GM12878 (cell line): ENCODE results near the gene SYMPK. TPM values are rescaled to one million over a fixed set of nuclear protein-coding genes. Genes with fewer than 3 reads are reported as not detected.
"Not testable (repeated sequence)": the region's sequence is repeated elsewhere in the genome, so short reads cannot be mapped to it uniquely, and the experiment has no call there.

ENCODE experiments used
- ATAC-seq: fragments of 200-7000 bp; cut with Tn5 transposase; 3 replicates; pipeline ENCODE4 v1.9.1; 2020; ENCODE audit warnings: mild to moderate bottlenecking, moderate library complexity
- BruUV-seq: library from RNA; stranded (reverse); fragments of 400-500 nt; replicated peaks from 2 replicates; lab custom pipeline; 2021; lab: Mats Ljungman, UMichigan
- CTCF ChIA-PET: fragments of 300-600 bp; sonication (Branson Sonifier 250); formaldehyde crosslinking; extraction: SDS; loops from one replicate; lab custom pipeline; 2021; ENCODE audit warnings: inconsistent platforms; lab: Yijun Ruan, JAX
- POLR2A ChIA-PET: fragments of 350-600 bp; formaldehyde crosslinking; extraction: SDS; loops from one replicate; lab custom pipeline; 2021; ENCODE audit warnings: inconsistent platforms; lab: Charles Lee
- RAD21 ChIA-PET: fragments of 300-600 bp; sonication (Branson Sonifier 250); formaldehyde crosslinking; loops from one replicate; lab custom pipeline; 2023; ENCODE audit warnings: antibody characterized with exemption; ENCODE audit not compliant: unreplicated experiment; lab: Charles Lee
- SMC1A ChIA-PET: fragments of 300-600 bp; sonication (Branson Sonifier 250); formaldehyde crosslinking; loops from one replicate; lab custom pipeline; 2023; ENCODE audit not compliant: unreplicated experiment, uncharacterized antibody; lab: Charles Lee
- DNase-seq: peaks from one replicate; pipeline ENCODE4 v3.0.0-alpha.2; 2011; ENCODE audit warnings: low read depth, low spot score
- FAIRE-seq: peaks from 3 replicates; lab custom pipeline; 2011; peaks lifted over from hg19 to GRCh38; lab: Jason Lieb, UNC
- H2AFZ ChIP-seq: 2 replicates; pipeline ENCODE4 v1.6.0; 2011; ENCODE audit warnings: low read depth, low read length, control low read depth; ENCODE audit not compliant: control insufficient read depth
- H3K27ac ChIP-seq: 2 replicates; pipeline ENCODE4 v1.5.1; 2011; ENCODE audit warnings: control low read depth; ENCODE audit not compliant: control insufficient read depth, insufficient read depth
- H3K27me3 ChIP-seq, 2 experiments: replicated peaks in 1 of 2; 2 replicates each; pipeline versions ENCODE4 v1.6.0 to v1.6.1; 2011; ENCODE audit warnings: low read length in 1 of 2; ENCODE audit not compliant: control insufficient read depth in 2 of 2, insufficient read depth in 2 of 2
- H3K36me3 ChIP-seq, 2 experiments: 2 replicates each; pipeline ENCODE4 v1.5.1; 2011; ENCODE audit warnings: low read length in 1 of 2; ENCODE audit not compliant: control insufficient read depth in 2 of 2, insufficient read depth in 2 of 2
- H3K4me1 ChIP-seq: 2 replicates; pipeline ENCODE4 v1.6.1; 2011; ENCODE audit warnings: mild to moderate bottlenecking, low read length, moderate library complexity, mixed read lengths; ENCODE audit not compliant: control insufficient read depth, insufficient read depth
- H3K4me2 ChIP-seq: 2 replicates; pipeline ENCODE4 v1.6.0; 2011; ENCODE audit warnings: control low read depth; ENCODE audit not compliant: control insufficient read depth, insufficient read depth
- H3K4me3 ChIP-seq: fragments of 200-600 bp; sonication (generic); 2 replicates; pipeline ENCODE4 v1.5.1; 2016
- H3K79me2 ChIP-seq: 2 replicates; pipeline ENCODE4 v1.6.0; 2011; ENCODE audit warnings: low read length; ENCODE audit not compliant: control insufficient read depth, insufficient read depth
- H3K9ac ChIP-seq: 2 replicates; pipeline ENCODE4 v1.8.0; 2011; ENCODE audit warnings: low read length, control low read depth, mixed read lengths; ENCODE audit not compliant: control insufficient read depth, insufficient read depth
- H3K9me3 ChIP-seq: replicated peaks from 3 replicates; pipeline ENCODE4 v1.5.1; 2011; ENCODE audit warnings: mild to moderate bottlenecking, low read length; ENCODE audit not compliant: control insufficient read depth, insufficient read depth
- H4K20me1 ChIP-seq: 2 replicates; pipeline ENCODE4 v1.6.0; 2011; ENCODE audit not compliant: control insufficient read depth, insufficient read depth
- CEBPB ChIP-seq, 2 experiments: fragments of 150-350 bp in 1 of 2; IDR thresholded peaks; 2 replicates each; pipeline ENCODE4 v1.6.1; 2012 to 2014; ENCODE audit warnings: low read depth in 2 of 2, low read length in 2 of 2, borderline replicate concordance in 1 of 2, inconsistent platforms in 1 of 2
- IKZF1 ChIP-seq: fragments of 450-650 bp; conservative IDR thresholded peaks from 2 replicates; pipeline ENCODE4 v1.6.1; 2017; ENCODE audit warnings: antibody characterized with exemption, mild to moderate bottlenecking
- JUNB ChIP-seq: IDR thresholded peaks from 2 replicates; pipeline ENCODE4 v1.6.1; 2016; ENCODE audit warnings: antibody characterized with exemption, mild to moderate bottlenecking
- KDM1A ChIP-seq: fragments of 200-600 bp; sonication (generic); IDR thresholded peaks from 2 replicates; pipeline ENCODE4 v1.6.1; 2016; ENCODE audit warnings: borderline replicate concordance
- RUNX3 ChIP-seq: IDR thresholded peaks from 2 replicates; pipeline ENCODE4 v1.6.1; 2012; ENCODE audit warnings: low read length, inconsistent platforms
- SPI1 ChIP-seq: IDR thresholded peaks from 2 replicates; pipeline ENCODE4 v1.6.1; 2011; ENCODE audit warnings: low read depth, mild to moderate bottlenecking, low read length, moderate library complexity, borderline replicate concordance; ENCODE audit not compliant: insufficient read depth
- STAT1 ChIP-seq: fragments of 450-650 bp; conservative IDR thresholded peaks from 2 replicates; pipeline ENCODE4 v1.6.1; 2014; ENCODE audit warnings: antibody characterized with exemption, mild to moderate bottlenecking
- STAT3 ChIP-seq: IDR thresholded peaks from 2 replicates; pipeline ENCODE4 v1.6.1; 2011; ENCODE audit warnings: low read depth, low read length, improper control_type of control experiment
- WGBS: methylation state at CpG from one replicate; pipeline ENCODE4 v1.1.6; 2016; ENCODE audit warnings: low lambda C conversion rate; ENCODE audit not compliant: insufficient replicate concordance, insufficient coverage; ENCODE audit errors: missing lambda C conversion rate; 5-methylcytosine and 5-hydroxymethylcytosine counted together
- in situ Hi-C: fragments of 300-500 bp; cut with MboI; formaldehyde crosslinking; loops from 9 replicates; pipeline ENCODE4 v1.14.3; 2018; ENCODE audit warnings: mixed read lengths
- intact Hi-C: fragments of 100-400 bp; cut with micrococcal nuclease; formaldehyde crosslinking; loops from one replicate; pipeline ENCODE4 v1.14.2; 2022; ENCODE audit not compliant: unreplicated experiment
- polyA plus RNA-seq, 11 experiments: library from polyadenylated mRNA; depleted of rRNA in 4 of 11; unstranded in 6 of 11; stranded (reverse) in 5 of 11; fragments of >200 nt; fragmentation: Nextera tagmentation in 4 of 11; fragmentation: Illumina TruSeq in 1 of 11; extraction: Ambion mirVana in 4 of 11; extraction: Trizol in 1 of 11; gene quantifications; 1 replicate in 1 of 11; 2 replicates in 10 of 11; pipeline versions ENCODE4 v1.2.1 to v1.2.3, GENCODE V29; 2011 to 2016; ENCODE audit warnings: inconsistent platforms in 2 of 11, missing spikeins in 2 of 11, low read depth in 1 of 11
- total RNA-seq, 4 experiments: library from RNA; depleted of rRNA in 3 of 4; stranded (reverse); fragments of >200 nt in 3 of 4; fragmentation: Illumina TruSeq in 1 of 4; extraction: Trizol in 1 of 4; gene quantifications; 2 replicates each; pipeline versions ENCODE4 v1.2.1 to v1.2.3, GENCODE V29; 2013 to 2021

The SYMPK gene
- total and polyA plus RNA-seq, 10 of the 15 experiments (the other 5 are each of a cell fraction or from before 2014, with no cell fraction given), result 0.49 to 109 (median 42.5) TPM

GRCh38 chr19:45899253-45899652, 36.3 kb upstream of the SYMPK start:
- Histone ChIP-seq H2AFZ (no peak overlapping the region), H3K4me2 (no peak overlapping the region), H3K36me3 (no peaks in the 10 kb centered on the region; a peak in 2 of 4 replicates), H3K4me1 (peaks cover 10% of the 10 kb centered on the region), H4K20me1 (no peaks in the 10 kb centered on the region), H3K9ac (no peak overlapping the region), H3K27ac (no peak overlapping the region), H3K27me3 (no peaks in the 10 kb centered on the region), H3K9me3 (no peaks in the 10 kb centered on the region), H3K79me2 (peaks cover 8% of the 10 kb centered on the region), H3K4me3 (no peak overlapping the region)
- no TSS peak for BruUV-seq
- RAD21 ChIA-PET, result no interaction called here
- SMC1A ChIA-PET, result no interaction called here
- CTCF ChIA-PET, result no interaction called here
- in situ Hi-C loops (no loop called here), intact Hi-C loops (no loop called here)
- FAIRE-seq, result no peak
- no peak for DNase-seq
- TF ChIP-seq JUNB (no peak), CEBPB (IDR thresholded peaks at IDR 0.05; ENCODE audit: borderline replicate concordance in 1 of 2, low read depth in 2 of 2, low read length in 2 of 2) (no peak), RUNX3 (no peak), KDM1A (no peak), STAT3 (no peak), IKZF1 (no peak)
- 90% methylated on average over 7 of the region's 7 CpGs for WGBS
- POLR2A ChIA-PET, result no interaction called here
- ATAC-seq, result no peak

- no peaks in the 10 kb centered on the region for H3K27me3 ChIP-seq
- CTCF ChIA-PET, result no interaction called here
- intact Hi-C loops, result no loop called here
- POLR2A ChIA-PET, result no interaction called here
- RAD21 ChIA-PET, result no interaction called here
- TF ChIP-seq STAT1 (no peak), SPI1 (peak; percentile 31; the same call in 1 of the 2 replicates)
- DNase-seq (no peak), ATAC-seq (no peak), FAIRE-seq (no peak)
- no TSS peak for BruUV-seq
- in situ Hi-C loops, result no loop called here
- H4K20me1 ChIP-seq, result no peaks in the 10 kb centered on the region
- SMC1A ChIA-PET, result interaction anchor here (1.2 kb wide), 1 partner anchor 12 kb away, joined by 3 read pairs; the partner anchor contains the start of gene IRF2BP1
- H3K79me2 ChIP-seq, result peaks cover 8% of the 10 kb centered on the region
- 66% methylated on average over 8 of the region's 8 CpGs for WGBS
- no peak overlapping the region for H3K4me3 ChIP-seq
- no peak overlapping the region for H3K4me2 ChIP-seq
- no peaks in the 10 kb centered on the region for H3K9me3 ChIP-seq
- no peak overlapping the region for H2AFZ ChIP-seq
- H3K27ac ChIP-seq, result no peak overlapping the region
- no peaks in the 10 kb centered on the region; a peak in 2 of 4 replicates for H3K36me3 ChIP-seq
- peaks cover 9% of the 10 kb centered on the region for H3K4me1 ChIP-seq
- no peak overlapping the region for H3K9ac ChIP-seq
Observed at GRCh38 chr19:45897261-45897812, 34.4 kb upstream of the SYMPK start.

GRCh38 chr19:45895983-45896599, 33.1 kb upstream of the SYMPK start:
- SMC1A ChIA-PET, result interaction anchor here (1.0 kb wide), 1 partner anchor 30 kb away, joined by 3 read pairs; no protein-coding TSS in a partner anchor
- in situ Hi-C loops, H3K9me3 ChIP-seq, H3K27me3 ChIP-seq, BruUV-seq, H3K4me3 ChIP-seq, H2AFZ ChIP-seq, ATAC-seq, H3K36me3 ChIP-seq, POLR2A ChIA-PET, intact Hi-C loops, H3K79me2 ChIP-seq, H3K9ac ChIP-seq, H3K4me1 ChIP-seq, RAD21 ChIA-PET, DNase-seq, H3K27ac ChIP-seq, H4K20me1 ChIP-seq, H3K4me2 ChIP-seq, FAIRE-seq: not testable (repeated sequence)
- CTCF ChIA-PET, result interaction anchor here (1.6 kb wide), 1 partner anchor 32 kb away, joined by 4 read pairs; the partner anchor contains the start of gene FOXA3
- WGBS, result 92% methylated on average over 12 of the region's 12 CpGs
